HL-60 (cell line): ENCODE measurements around the gene TMOD1.

Experiments used
- DNase-seq, 2 experiments: peaks; one replicate each; pipeline ENCODE4 v3.0.0-alpha.2; 2010 to 2020; ENCODE audit warnings: low read depth in 1 of 2, low spot score in 1 of 2
- H3K27ac ChIP-seq: fragments of 250-450 bp; sonication (Bioruptor Pico); replicated peaks from 2 replicates; pipeline ENCODE4 v1.5.1; 2020; ENCODE audit warnings: mild to moderate bottlenecking, moderate library complexity
- H3K27me3 ChIP-seq: fragments of 250-450 bp; sonication (Bioruptor Pico); 2 replicates; pipeline ENCODE4 v1.5.1; 2021; ENCODE audit warnings: mild to moderate bottlenecking, moderate library complexity; ENCODE audit not compliant: insufficient read depth, poor library complexity, severe bottlenecking
- H3K4me3 ChIP-seq: replicated peaks from 2 replicates; pipeline ENCODE4 v1.5.1; 2011; ENCODE audit warnings: mild to moderate bottlenecking, control low read depth, low read length; ENCODE audit not compliant: insufficient read depth
- GABPA ChIP-seq: IDR thresholded peaks from 2 replicates; pipeline ENCODE4 v1.6.1; 2012; ENCODE audit warnings: low read depth
- POLR2AphosphoS5 ChIP-seq: IDR thresholded peaks from 2 replicates; pipeline ENCODE4 v1.6.1; 2012; ENCODE audit warnings: low read depth
- SPI1 ChIP-seq: IDR thresholded peaks from 2 replicates; pipeline ENCODE4 v1.6.1; 2012; ENCODE audit warnings: low read depth, mild to moderate bottlenecking, borderline replicate concordance
- TF ChIP-seq, protein P1 (sequence below): IDR thresholded peaks from one replicate; pipeline ENCODE4 v1.5.1; 2011; ENCODE audit warnings: low read length, control low read depth, inconsistent platforms; ENCODE audit not compliant: insufficient read depth
- TF ChIP-seq, protein P2 (sequence below): IDR thresholded peaks from 2 replicates; pipeline ENCODE4 v1.6.1; 2012; ENCODE audit warnings: low read depth; ENCODE audit not compliant: insufficient replicate concordance

The TMOD1 gene

DNA sequence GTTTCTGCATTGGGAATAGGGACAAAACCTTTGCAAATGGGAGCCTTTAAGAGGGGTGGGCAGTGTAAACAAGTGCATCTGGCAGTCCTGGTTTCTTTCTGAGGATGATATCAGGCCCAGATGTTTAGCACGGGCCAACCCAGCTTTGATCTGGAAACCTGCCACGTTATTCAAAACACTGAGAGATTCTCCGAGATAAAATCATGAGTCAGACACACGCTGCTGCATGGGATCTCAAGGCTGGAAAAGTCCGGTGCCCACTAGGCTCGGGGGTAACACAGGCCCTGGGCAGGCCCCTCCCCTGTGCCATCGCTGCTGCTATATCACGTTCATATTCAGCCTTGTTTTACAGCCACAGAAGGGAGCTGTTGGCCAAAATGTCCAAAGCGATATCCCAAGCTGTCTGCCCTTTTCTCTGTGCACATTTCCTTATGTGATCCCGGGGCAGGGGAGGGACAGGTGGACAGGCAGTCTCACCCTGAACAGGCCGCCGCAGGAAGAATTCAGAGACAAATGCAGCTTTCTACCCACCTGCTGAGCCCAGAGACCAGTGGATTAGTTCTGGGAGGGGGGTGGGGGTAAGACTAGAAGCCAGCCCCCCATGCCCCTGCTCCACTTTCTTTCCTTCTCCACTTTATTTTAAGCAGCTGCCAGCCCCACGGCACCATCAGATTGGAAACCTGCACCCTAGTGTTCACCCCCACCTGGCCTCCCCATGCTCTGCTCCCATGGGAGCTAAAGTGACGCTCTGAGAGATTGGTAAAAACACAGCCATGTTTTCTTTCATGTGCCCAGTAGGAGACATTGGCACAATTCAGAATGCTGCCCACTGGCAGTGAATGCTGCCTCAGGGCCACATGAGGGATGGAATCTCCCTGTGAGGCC is 63.1 kb downstream of the TMOD1 start:
- no peak overlapping the region for H3K27ac ChIP-seq
- H3K27me3 ChIP-seq, result no peaks in the 10 kb centered on the region
- TF ChIP-seq POLR2AphosphoS5 (no peak), SPI1 (no peak), GABPA (no peak)
- TF ChIP-seq, protein P1, sequence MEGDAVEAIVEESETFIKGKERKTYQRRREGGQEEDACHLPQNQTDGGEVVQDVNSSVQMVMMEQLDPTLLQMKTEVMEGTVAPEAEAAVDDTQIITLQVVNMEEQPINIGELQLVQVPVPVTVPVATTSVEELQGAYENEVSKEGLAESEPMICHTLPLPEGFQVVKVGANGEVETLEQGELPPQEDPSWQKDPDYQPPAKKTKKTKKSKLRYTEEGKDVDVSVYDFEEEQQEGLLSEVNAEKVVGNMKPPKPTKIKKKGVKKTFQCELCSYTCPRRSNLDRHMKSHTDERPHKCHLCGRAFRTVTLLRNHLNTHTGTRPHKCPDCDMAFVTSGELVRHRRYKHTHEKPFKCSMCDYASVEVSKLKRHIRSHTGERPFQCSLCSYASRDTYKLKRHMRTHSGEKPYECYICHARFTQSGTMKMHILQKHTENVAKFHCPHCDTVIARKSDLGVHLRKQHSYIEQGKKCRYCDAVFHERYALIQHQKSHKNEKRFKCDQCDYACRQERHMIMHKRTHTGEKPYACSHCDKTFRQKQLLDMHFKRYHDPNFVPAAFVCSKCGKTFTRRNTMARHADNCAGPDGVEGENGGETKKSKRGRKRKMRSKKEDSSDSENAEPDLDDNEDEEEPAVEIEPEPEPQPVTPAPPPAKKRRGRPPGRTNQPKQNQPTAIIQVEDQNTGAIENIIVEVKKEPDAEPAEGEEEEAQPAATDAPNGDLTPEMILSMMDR, result no peak
- TF ChIP-seq, protein P2, sequence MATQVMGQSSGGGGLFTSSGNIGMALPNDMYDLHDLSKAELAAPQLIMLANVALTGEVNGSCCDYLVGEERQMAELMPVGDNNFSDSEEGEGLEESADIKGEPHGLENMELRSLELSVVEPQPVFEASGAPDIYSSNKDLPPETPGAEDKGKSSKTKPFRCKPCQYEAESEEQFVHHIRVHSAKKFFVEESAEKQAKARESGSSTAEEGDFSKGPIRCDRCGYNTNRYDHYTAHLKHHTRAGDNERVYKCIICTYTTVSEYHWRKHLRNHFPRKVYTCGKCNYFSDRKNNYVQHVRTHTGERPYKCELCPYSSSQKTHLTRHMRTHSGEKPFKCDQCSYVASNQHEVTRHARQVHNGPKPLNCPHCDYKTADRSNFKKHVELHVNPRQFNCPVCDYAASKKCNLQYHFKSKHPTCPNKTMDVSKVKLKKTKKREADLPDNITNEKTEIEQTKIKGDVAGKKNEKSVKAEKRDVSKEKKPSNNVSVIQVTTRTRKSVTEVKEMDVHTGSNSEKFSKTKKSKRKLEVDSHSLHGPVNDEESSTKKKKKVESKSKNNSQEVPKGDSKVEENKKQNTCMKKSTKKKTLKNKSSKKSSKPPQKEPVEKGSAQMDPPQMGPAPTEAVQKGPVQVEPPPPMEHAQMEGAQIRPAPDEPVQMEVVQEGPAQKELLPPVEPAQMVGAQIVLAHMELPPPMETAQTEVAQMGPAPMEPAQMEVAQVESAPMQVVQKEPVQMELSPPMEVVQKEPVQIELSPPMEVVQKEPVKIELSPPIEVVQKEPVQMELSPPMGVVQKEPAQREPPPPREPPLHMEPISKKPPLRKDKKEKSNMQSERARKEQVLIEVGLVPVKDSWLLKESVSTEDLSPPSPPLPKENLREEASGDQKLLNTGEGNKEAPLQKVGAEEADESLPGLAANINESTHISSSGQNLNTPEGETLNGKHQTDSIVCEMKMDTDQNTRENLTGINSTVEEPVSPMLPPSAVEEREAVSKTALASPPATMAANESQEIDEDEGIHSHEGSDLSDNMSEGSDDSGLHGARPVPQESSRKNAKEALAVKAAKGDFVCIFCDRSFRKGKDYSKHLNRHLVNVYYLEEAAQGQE, result no peak
- H3K4me3 ChIP-seq, result no peak overlapping the region
- DNase-seq, result no peak

DNA sequence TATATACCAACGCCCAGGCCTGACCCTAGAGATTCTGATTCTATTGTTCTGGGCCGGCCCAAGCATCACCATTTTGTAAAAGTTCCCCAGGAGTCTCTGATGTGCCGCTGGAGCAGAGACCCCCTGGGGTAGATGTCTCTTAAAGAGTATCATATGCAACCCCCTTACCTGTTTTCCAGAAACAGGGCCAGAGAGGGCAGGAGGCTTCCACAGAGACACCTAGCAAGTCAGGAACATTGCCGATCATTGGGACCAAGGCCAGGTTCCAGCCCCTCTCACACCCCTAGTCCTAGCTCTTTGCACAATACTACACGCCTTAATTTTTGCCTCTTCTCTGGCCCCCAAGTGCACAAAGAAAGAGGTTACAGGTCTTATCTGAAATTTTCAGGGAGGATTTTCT is 63.8 kb downstream of the TMOD1 start:
- no peak overlapping the region for H3K27ac ChIP-seq
- no peaks in the 10 kb centered on the region for H3K27me3 ChIP-seq
- H3K4me3 ChIP-seq, result no peak overlapping the region
- TF ChIP-seq GABPA (no peak), POLR2AphosphoS5 (no peak), SPI1 (no peak)
- TF ChIP-seq, protein P2, result no peak
- TF ChIP-seq, protein P1, result no peak
- no peak for DNase-seq

DNA sequence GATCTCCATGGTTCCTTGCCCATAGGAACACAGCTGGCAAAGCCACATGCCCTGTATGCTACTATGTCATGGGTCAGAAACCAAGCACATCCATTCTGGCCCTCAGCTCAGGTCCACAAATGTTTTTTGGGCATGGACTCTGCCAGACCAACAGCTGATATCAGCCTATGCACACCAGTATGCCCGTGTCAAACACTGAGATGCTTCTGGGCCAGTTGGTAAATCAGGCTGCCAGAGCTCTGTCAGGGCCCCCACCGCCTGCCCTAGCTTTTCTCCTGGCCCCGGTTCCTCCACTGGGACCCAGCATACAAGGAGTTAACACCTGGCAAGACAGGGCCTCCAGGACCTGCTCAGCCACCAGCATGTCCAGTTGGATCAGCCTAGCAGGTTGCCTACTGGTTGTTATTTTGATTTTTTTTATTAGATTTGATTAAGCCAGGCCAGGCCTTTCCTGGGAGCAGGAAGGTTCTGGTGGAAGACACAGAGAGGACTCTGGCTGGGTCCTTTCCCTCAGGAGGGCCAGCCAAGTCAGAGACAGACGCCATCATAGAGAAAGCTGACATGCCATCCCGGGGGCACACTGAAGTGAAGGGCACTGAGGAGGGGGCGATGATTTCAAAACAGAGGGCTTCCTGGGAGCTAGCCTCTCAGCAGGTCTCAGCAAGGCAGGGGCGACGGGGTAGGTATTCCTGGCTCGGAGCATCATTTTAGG is 65.9 kb downstream of the TMOD1 start:
- H3K27me3 ChIP-seq, result no peaks in the 10 kb centered on the region
- H3K4me3 ChIP-seq, result no peak overlapping the region
- DNase-seq, result no peak
- TF ChIP-seq, protein P2, result no peak
- TF ChIP-seq GABPA (no peak), SPI1 (no peak), POLR2AphosphoS5 (no peak)
- TF ChIP-seq, protein P1, result no peak
- no peak overlapping the region for H3K27ac ChIP-seq
